Measurements from ENCODE around the gene ZNF432. TPM values are rescaled to one million over a fixed set of nuclear protein-coding genes. Genes with fewer than 3 reads are reported as not detected.

ZNF432 gene
- total and polyA plus RNA-seq, 2 of the 13 experiments (the other 11 are each of a cell fraction or from before 2014, with no cell fraction given), result 4.1 to 8.7 TPM

GRCh38 chr19:52028027-52028779, 20.4 kb downstream of the ZNF432 start, which contains the start of gene ZNF614 (continued):
- TF ChIP-seq ZNF264 (CRISPR knock-in tag; IDR thresholded peaks at IDR 0.05) (0 out of 2 replicates have a peak, but pooled peaks have one; percentile 63), CCDC6 (CRISPR knock-in tag; IDR thresholded peaks at IDR 0.05) (no peak), HMG20B (CRISPR knock-in tag; conservative IDR thresholded peaks at IDR 0.05) (no peak), ZSCAN20 (CRISPR knock-in tag; IDR thresholded peaks at IDR 0.05; ENCODE audit: borderline replicate concordance) (no peak), HMGA1 (CRISPR knock-in tag; conservative IDR thresholded peaks at IDR 0.05) (no peak), KLF9 (CRISPR knock-in tag; IDR thresholded peaks at IDR 0.05; ENCODE audit: low read depth) (no peak; the same call in 1 of the 2 replicates), GATA4 (IDR thresholded peaks at IDR 0.05; ENCODE audit: borderline replicate concordance, low read depth) (no peak; the same call in 1 of the 2 replicates), ZNF550 (CRISPR knock-in tag; IDR thresholded peaks at IDR 0.05; ENCODE audit: borderline replicate concordance) (no peak), GMEB2 (CRISPR knock-in tag; IDR thresholded peaks at IDR 0.05; ENCODE audit: low read depth) (0 out of 2 replicates have a peak, but pooled peaks have one; percentile 51), ZSCAN21 (CRISPR knock-in tag; IDR thresholded peaks at IDR 0.05; ENCODE audit: borderline replicate concordance) (peak; percentile 58; the same call in 1 of the 2 replicates), ZNF749 (CRISPR knock-in tag; IDR thresholded peaks at IDR 0.05; ENCODE audit: borderline replicate concordance) (no peak)
